HG03354 (cell line): ENCODE results near the gene LZTR1.
"Not testable (repeated sequence)": the region's sequence is repeated elsewhere in the genome, so short reads cannot be mapped to it uniquely, and the experiment has no call there.

Experiments
- ATAC-seq: cut with Tn5 transposase; IDR thresholded peaks from one replicate; pipeline ENCODE4 v1.9.1; 2021; ENCODE audit warnings: mild to moderate bottlenecking; ENCODE audit not compliant: unreplicated experiment, poor library complexity, severe bottlenecking

Gene LZTR1

DNA sequence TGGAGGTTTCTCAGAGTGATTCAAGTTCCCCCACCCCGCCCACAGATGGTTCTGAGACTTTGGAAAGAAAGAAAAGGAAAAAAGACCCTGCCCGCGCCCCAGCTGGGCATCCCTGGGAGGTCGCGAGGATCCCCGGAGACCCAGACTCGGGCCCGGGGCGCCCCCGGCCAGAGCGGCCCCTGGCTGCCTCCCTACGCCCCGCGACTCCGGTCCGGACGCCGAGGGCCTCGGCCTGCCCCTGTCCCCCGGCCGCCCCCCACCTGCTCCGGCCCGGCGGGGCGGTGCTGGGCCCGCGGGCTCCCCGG is 17.3 kb upstream of the LZTR1 start:
- no peak for ATAC-seq

DNA sequence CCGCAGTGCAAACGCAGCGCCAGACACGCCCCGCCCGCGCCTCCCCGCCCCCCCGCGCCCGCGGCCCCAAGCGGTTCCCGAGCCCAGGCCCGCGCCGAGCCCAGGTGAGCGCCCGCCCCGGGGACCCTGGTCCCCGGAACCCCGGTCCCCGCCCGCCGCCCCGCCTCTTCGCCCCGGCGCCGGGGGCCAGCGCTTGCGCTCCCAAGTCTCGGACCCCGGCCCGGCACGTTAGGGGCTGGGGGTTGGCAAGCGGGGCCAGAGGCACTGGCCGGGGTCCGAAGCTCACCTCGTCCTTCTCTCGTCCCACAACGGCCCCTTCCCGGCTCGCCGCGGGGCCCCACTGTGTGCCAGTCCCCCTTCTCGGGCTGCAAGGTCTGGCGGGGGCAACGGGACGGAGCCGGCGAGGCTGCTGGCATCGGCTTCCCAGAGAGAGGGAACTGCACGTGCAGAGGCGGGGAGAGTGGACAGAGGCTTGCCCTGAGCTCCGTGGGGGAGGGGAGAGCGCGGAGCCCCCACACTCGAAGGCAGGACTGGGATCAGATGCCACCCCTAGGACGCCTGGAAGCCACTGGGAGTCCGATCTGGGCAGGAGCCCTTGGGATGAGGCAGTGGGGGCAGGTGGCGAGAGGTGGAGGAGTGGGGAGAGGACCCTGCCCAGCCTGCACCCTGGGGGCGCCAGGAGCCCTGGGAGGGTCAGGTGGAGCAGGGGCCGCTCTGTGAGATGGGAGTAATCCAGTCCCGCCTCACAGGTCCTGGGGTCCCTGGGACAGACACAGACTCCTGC is 16.8 kb upstream of the LZTR1 start:
- ATAC-seq, result no peak

- no peak for ATAC-seq
Measured at GRCh38 chr22:20965888-20966855, 15.9 kb upstream of the LZTR1 start.

DNA sequence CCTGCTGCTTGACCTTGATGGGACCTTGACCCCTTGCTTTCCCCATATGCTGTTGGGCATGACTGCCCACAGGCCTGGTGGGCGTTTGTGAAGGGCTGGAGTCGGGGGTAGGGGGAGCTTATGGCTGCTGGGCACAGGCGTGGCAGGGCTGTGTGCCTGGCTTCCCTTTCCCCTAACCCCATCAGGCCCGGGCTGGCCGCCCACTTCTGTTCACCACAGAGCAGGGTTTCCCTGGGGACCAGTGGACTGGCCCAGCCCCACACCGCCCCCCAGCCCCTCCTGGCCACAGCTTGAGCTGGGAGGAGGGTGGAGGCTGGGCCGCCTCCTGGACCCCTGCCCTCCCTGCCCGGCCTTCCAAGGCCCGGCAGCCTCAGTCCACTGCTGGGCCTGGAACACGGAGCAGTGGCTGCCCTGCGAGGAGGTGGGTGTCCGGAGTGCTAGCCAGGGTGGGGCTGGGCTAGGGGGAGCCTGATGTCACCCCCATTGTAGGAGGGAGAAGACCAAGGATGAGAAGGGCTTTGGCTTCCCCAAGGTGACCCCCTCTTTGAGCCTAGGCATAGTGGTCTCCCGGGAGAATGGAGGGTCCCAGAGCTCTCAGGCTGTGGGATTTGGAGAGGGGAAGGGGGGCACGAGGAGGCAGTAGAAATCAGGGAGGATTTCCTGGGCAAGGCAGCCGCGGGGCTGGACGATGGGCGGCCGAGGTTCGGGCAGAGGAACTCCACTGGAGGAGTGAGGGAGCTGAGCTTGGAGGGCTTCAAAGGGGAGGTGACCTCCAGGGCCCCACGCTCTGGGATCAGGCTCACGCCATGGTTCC is 15.0 kb upstream of the LZTR1 start, which contains the start of gene AIFM3:
AIFM3 (plus strand) TSS at position 373 of the 814 bp plus-strand sequence. CDS start 690 bp downstream, outside the sequence.
- no peak for ATAC-seq

DNA sequence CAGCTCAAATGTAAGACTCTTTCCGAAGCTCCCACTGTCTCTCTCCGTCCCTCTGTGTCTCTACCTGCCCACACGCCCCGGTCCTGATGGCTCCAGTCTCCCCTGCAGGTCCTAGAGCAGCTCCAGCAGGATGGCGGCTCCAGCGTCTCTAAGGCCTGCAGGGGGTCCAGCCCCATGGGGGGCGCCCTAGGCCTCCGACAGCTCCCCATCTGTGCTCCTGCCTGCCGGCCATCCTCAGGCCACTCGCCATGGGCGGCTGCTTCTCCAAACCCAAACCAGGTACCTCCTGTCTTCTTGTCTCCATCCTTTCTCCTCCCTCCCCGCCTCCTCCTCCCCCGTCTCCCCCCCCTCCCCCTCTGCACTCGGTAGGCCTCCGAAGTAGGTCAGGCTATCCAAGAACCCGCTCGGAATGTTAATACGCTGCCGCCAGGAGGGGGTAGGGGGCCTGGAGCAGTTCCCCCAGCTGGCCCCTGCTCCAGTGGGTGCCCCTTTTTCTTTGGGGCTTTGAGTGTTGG is 14.3 kb upstream of the LZTR1 start:
- no peak for ATAC-seq

DNA sequence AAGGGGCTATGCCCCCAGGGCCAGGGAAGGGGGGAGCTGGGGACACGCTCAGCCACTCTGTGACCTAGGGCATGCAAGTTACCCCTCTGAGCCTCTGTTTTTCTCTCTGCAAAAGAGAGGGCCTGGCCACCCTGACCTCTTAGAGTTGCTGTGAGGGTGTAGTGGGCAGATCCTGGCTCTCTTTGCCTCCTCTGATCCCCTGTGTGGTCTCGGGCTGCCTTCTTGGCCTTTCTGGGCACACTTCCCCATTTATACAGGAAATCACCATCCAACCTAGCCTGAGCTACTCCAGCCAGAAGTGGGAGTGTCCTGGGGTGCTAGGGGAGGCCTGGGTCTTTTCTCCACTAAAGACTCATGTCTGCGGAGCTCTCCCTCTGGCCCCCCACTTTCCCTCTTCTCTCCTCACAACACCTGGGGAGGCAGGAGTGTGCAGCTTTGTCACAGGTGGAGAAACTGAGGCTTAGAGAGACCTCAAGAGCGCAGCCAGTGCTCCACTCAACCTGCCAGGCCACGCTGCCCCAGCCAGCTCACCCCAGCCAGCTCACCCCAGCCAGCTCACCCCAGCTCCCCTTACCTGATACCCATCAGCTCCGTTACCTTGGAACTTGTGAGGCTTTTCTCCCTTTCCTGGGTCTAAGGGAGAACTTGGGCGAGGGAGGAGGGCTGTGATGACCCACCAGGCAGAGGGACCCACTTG is 13.7 kb upstream of the LZTR1 start:
- no peak for ATAC-seq

- ATAC-seq, result no peak
Measured at GRCh38 chr22:20970939-20971657, 11.0 kb upstream of the LZTR1 start.

DNA sequence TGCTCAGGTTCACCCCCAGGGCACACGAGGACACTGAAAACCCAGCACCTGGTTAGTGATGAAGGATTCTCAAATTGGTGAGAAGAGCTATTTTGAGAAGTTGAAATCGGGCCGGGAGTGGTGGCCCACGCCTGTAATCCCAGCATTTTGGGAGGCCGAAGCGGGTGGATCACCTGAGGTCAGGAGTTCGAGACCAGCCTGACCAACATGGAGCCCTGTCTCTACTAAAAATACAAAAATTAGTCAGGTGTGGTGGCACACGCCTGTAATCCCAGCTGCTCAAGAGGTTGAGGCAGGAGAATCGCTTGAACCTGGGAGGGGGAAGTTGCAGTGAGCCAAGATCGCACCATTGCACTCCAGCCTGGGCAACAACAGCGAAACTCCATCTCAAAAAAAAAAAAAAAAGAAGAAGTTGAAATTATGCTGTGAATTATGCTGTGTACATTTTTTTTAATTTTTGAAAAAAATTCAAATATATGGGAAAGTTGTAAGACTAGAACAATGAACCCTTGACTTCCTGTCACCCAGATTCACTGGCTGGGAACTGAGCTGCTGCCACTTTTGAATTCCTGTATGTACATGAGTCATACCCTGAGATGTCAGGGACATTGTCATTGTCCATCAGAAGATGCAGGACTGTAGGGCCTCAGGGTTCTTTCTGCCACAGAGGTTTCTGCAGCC is 9.9 kb upstream of the LZTR1 start:
- ATAC-seq, result not testable (repeated sequence)

GRCh38 chr22:20972933-20973577 is 9.0 kb upstream of the LZTR1 start:
- ATAC-seq, result no peak

DNA sequence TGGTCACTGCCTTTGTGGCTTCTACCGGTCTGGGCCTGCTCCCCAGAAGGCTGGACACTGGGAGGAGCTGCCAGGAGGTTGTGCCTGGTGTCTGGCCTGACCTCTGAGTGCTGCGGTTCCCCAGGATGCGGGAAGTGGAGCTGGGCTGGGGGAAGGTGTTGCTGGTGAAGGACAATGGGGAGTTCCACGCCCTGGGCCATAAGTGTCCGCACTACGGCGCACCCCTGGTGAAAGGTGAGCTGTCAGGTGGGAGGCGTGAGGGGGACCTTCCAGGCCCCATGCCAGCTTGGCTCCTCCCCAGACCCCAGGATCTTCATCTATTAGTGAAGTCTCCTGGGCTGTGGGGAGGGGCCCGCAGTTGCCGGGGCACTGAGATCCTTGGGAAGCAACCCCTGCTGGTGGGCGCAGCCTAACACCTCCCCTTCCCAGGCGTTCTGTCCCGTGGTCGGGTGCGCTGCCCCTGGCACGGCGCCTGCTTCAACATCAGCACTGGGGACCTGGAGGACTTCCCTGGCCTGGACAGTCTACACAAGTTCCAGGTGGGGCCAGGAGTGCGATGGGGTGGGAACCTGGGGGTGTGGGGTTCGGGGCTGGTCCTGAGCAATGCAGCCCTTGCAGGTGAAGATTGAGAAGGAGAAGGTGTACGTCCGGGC is 8.3 kb upstream of the LZTR1 start:
- no peak for ATAC-seq

DNA sequence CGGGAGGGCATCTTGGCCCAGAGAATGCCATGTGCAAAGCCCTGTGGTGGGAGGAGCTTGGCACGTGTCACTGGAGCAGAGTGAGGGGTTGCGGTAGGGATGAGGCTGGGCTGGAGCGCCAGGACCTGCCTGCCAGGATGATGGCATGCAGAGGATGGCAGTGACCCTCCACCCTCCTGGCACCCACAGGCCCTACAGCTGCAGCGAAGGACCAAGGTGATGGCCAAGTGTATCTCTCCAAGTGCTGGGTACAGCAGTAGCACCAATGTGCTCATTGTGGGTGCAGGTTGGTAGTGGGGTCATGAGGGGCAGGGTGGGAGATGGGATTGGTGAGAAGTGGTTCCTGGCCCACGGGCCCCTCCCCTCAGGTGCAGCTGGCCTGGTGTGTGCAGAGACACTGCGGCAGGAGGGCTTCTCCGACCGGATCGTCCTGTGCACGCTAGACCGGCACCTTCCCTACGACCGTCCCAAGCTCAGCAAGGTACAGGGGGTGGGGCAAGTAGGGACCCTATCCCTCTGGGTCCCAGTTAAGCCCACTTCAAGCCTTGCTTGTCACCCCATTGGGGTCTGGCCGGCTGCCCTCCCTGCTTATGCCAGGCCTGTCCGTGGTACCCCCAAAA is 7.7 kb upstream of the LZTR1 start:
- ATAC-seq, result no peak

GRCh38 chr22:20975541-20976290 is 6.4 kb upstream of the LZTR1 start:
- no peak for ATAC-seq

GRCh38 chr22:20976291-20976877 is 5.7 kb upstream of the LZTR1 start:
- ATAC-seq, result no peak

DNA sequence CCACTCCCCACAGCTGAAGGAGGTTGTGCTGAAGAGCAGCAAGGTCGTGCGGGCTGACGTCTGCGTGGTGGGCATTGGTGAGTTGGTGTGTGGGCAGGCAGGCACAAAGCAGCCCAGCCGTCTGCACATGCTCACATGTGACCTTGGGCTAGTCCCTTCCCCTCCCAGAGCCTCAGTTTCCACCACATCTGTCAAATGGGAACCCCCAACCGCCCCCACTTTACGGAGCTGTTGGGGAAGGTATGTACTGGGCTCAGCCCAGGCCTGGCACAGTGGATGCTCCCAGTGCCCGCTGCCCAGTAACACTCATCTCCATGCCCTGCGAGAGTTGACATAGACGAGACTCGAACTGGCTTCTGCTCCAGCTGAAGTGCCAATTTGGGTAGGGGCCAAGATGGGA is 5.1 kb upstream of the LZTR1 start:
- ATAC-seq, result no peak

DNA sequence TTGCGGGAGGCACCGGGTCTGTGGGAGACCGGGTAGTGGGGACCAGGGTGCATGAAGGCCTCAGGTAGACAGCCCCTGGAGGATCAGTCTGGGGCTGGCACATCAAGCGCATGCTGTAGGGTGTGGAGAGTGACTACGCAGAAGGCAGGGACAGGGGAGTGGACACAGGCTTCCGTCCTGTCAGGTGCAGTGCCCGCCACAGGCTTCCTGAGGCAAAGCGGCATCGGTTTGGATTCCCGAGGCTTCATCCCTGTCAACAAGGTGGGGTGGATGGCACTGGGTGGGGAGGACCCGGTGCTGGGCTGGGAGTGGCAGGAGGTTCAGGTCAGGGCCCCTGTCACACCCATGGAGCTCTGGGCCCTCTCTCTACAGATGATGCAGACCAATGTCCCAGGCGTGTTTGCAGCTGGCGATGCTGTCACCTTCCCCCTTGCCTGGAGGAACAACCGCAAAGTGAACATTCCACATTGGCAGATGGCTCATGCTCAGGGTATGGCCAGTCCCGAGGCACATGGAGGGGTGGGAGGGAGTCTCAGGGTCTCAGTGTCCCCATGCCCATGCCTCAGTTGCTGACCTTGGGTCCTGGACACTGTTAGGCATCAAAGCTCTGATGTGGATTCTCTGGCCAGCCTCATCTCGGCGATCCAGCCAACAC is 4.5 kb upstream of the LZTR1 start:
- no peak for ATAC-seq
